H1 (cell line): Measurements from ENCODE around the gene GOLGA8A. TPM values are rescaled to one million over a fixed set of nuclear protein-coding genes. Genes with fewer than 3 reads are reported as not detected.

Source experiments
- CTCF ChIA-PET: fragments of 300-600 bp; sonication (Branson Sonifier 250); formaldehyde crosslinking; loops from one replicate; lab custom pipeline; 2021; ENCODE audit not compliant: partially characterized antibody; lab: Charles Lee
- POLR2A ChIA-PET: fragments of 300-600 bp; sonication (Branson Sonifier 250); formaldehyde crosslinking; loops from one replicate; lab custom pipeline; 2021; ENCODE audit warnings: inconsistent platforms; ENCODE audit not compliant: partially characterized antibody; lab: Charles Lee
- DNase-seq, 2 experiments: peaks; one replicate each; pipeline versions ENCODE4 v3.0.0 to v3.0.0-alpha.2; 2010 to 2022; ENCODE audit warnings: low spot score in 2 of 2, low read depth in 1 of 2, mixed read lengths in 1 of 2
- FAIRE-seq: peaks from 2 replicates; lab custom pipeline; 2011; peaks lifted over from hg19 to GRCh38; lab: Jason Lieb, UNC
- H2AFZ ChIP-seq: 2 replicates; pipeline ENCODE4 v1.8.1; 2012; ENCODE audit warnings: low read length, inconsistent platforms
- H2AK5ac ChIP-seq: 2 replicates; pipeline ENCODE4 v1.6.1; 2013; ENCODE audit warnings: low read depth, low read length
- H2BK120ac ChIP-seq: replicated peaks from 2 replicates; pipeline ENCODE3; 2013; ENCODE audit warnings: low read depth, low read length, inconsistent platforms
- H2BK12ac ChIP-seq: 2 replicates; pipeline ENCODE4 v1.6.1; 2013; ENCODE audit warnings: low read depth, low read length
- H2BK15ac ChIP-seq: 2 replicates; pipeline ENCODE4 v1.6.1; 2013; ENCODE audit warnings: low read length
- H2BK20ac ChIP-seq: 2 replicates; pipeline ENCODE4 v1.6.1; 2013; ENCODE audit warnings: low read length
- H2BK5ac ChIP-seq: 2 replicates; pipeline ENCODE4 v1.6.1; 2013; ENCODE audit warnings: low read depth, low read length
- H3K14ac ChIP-seq: 2 replicates; pipeline ENCODE4 v1.6.1; 2013; ENCODE audit warnings: inconsistent platforms; ENCODE audit not compliant: insufficient read length
- H3K18ac ChIP-seq: 2 replicates; pipeline ENCODE4 v1.6.1; 2013; ENCODE audit warnings: low read length; ENCODE audit errors: extremely low read depth
- H3K23ac ChIP-seq: 2 replicates; pipeline ENCODE4 v1.6.1; 2013; ENCODE audit warnings: inconsistent platforms; ENCODE audit not compliant: insufficient read length
- H3K23me2 ChIP-seq: 2 replicates; pipeline ENCODE4 v1.6.1; 2013; ENCODE audit warnings: low read depth, low read length
- H3K27ac ChIP-seq: 2 replicates; pipeline ENCODE4 v1.6.1; 2011; ENCODE audit warnings: low read depth, low read length, inconsistent platforms
- H3K27me3 ChIP-seq, 4 experiments: replicated peaks in 1 of 4; 1 replicate in 1 of 4; 2 replicates in 3 of 4; pipeline versions ENCODE4 v1.6.1 to v1.8.1; 2011 to 2013; ENCODE audit warnings: low read length in 3 of 4, mild to moderate bottlenecking in 3 of 4, inconsistent platforms in 2 of 4, mixed read lengths in 2 of 4, moderate library complexity in 1 of 4; ENCODE audit not compliant: control insufficient read depth in 3 of 4, insufficient read depth in 3 of 4; ENCODE audit errors: extremely low read depth in 1 of 4
- H3K36me3 ChIP-seq, 4 experiments: 2 replicates each; pipeline versions ENCODE4 v1.6.1 to v1.8.1; 2011 to 2013; ENCODE audit warnings: mild to moderate bottlenecking in 4 of 4, low read length in 3 of 4, moderate library complexity in 2 of 4, control low read depth in 1 of 4, inconsistent platforms in 1 of 4; ENCODE audit not compliant: insufficient read depth in 4 of 4, control insufficient read depth in 2 of 4
- H3K4ac ChIP-seq: replicated peaks from 2 replicates; pipeline ENCODE3; 2013; ENCODE audit warnings: low read length, low read depth, mixed read lengths, inconsistent platforms; ENCODE audit not compliant: insufficient read length
- H3K4me1 ChIP-seq, 4 experiments: replicated peaks in 1 of 4; 1 replicate in 1 of 4; 2 replicates in 3 of 4; pipeline versions ENCODE4 v1.6.1 to v1.8.1; 2011 to 2013; ENCODE audit warnings: low read length in 3 of 4, inconsistent platforms in 2 of 4, mixed read lengths in 1 of 4; ENCODE audit not compliant: insufficient read depth in 4 of 4, control insufficient read depth in 3 of 4
- H3K4me2 ChIP-seq, 2 experiments: 2 replicates each; pipeline versions ENCODE4 v1.6.1 to v1.8.1; 2011 to 2013; ENCODE audit warnings: low read depth in 2 of 2, low read length in 2 of 2, control low read depth in 1 of 2, inconsistent platforms in 1 of 2, mild to moderate bottlenecking in 1 of 2; ENCODE audit not compliant: insufficient read depth in 1 of 2
- H3K4me3 ChIP-seq, 4 experiments: fragments of 200-600, 300-600 bp in 1 of 4; sonication (generic), shearing (Covaris generic), sonication (Bioruptor Twin) in 1 of 4; 2 replicates each; pipeline versions ENCODE4 v1.5.1 to v1.8.1; 2011 to 2016; ENCODE audit warnings: low read length in 4 of 4, low read depth in 3 of 4, control low read depth in 2 of 4, inconsistent platforms in 2 of 4, mild to moderate bottlenecking in 2 of 4, mixed read lengths in 1 of 4, moderate library complexity in 1 of 4; ENCODE audit not compliant: insufficient read depth in 2 of 4; ENCODE audit errors: extremely low read depth in 1 of 4
- H3K56ac ChIP-seq: replicated peaks from 2 replicates; pipeline ENCODE3; 2013; ENCODE audit warnings: low read depth, mild to moderate bottlenecking, mixed read lengths, low read length, inconsistent platforms; ENCODE audit not compliant: insufficient read length
- H3K79me1 ChIP-seq: 2 replicates; pipeline ENCODE4 v1.6.1; 2013; ENCODE audit warnings: low read depth, low read length, control low read depth
- H3K79me2 ChIP-seq, 2 experiments: 2 replicates each; pipeline versions ENCODE4 v1.6.1 to v1.8.1; 2012 to 2013; ENCODE audit warnings: low read length in 2 of 2, mild to moderate bottlenecking in 2 of 2, inconsistent platforms in 1 of 2; ENCODE audit not compliant: insufficient read depth in 2 of 2, control insufficient read depth in 1 of 2
- H3K9ac ChIP-seq, 4 experiments: replicated peaks in 1 of 4; 1 replicate in 1 of 4; 2 replicates in 3 of 4; pipeline versions ENCODE4 v1.6.1 to v1.8.1; 2011 to 2013; ENCODE audit warnings: low read depth in 3 of 4, low read length in 3 of 4, control low read depth in 2 of 4, mild to moderate bottlenecking in 2 of 4, moderate library complexity in 2 of 4, inconsistent platforms in 1 of 4; ENCODE audit errors: extremely low read depth in 1 of 4
- H3K9me3 ChIP-seq, 2 experiments: 2 replicates each; pipeline versions ENCODE4 v1.6.1 to v1.8.1; 2012 to 2013; ENCODE audit warnings: mild to moderate bottlenecking in 2 of 2, moderate library complexity in 2 of 2, control low read depth in 1 of 2, inconsistent platforms in 1 of 2, low read depth in 1 of 2, low read length in 1 of 2, mixed read lengths in 1 of 2; ENCODE audit not compliant: insufficient read depth in 2 of 2
- H4K20me1 ChIP-seq, 2 experiments: replicated peaks in 1 of 2; 2 replicates each; pipeline versions ENCODE3 to v1.8.1; 2011 to 2013; ENCODE audit warnings: inconsistent platforms in 2 of 2, low read length in 2 of 2, mild to moderate bottlenecking in 1 of 2; ENCODE audit not compliant: insufficient read depth in 2 of 2, control insufficient read depth in 1 of 2
- H4K5ac ChIP-seq: 2 replicates; pipeline ENCODE4 v1.6.1; 2013; ENCODE audit warnings: low read length, low read depth, mixed read lengths, inconsistent platforms; ENCODE audit not compliant: insufficient read length
- H4K8ac ChIP-seq: 2 replicates; pipeline ENCODE4 v1.8.0; 2013; ENCODE audit warnings: mild to moderate bottlenecking, moderate library complexity, low read length, inconsistent platforms; ENCODE audit not compliant: insufficient read depth; ENCODE audit errors: extremely low read depth
- H4K91ac ChIP-seq: replicated peaks from 2 replicates; pipeline ENCODE3; 2013; ENCODE audit warnings: low read length, mixed read lengths, inconsistent platforms; ENCODE audit not compliant: insufficient read length
- EGR1 ChIP-seq: IDR thresholded peaks from 2 replicates; pipeline ENCODE4 v1.6.1; 2011; ENCODE audit warnings: low read depth, low read length, borderline replicate concordance
- EZH2 ChIP-seq: fragments of 200-600 bp; sonication (generic); IDR thresholded peaks from 2 replicates; pipeline ENCODE4 v1.7.1; 2012; ENCODE audit warnings: low read depth, mild to moderate bottlenecking, moderate library complexity, low read length, inconsistent platforms; ENCODE audit not compliant: severe bottlenecking
- POU5F1 ChIP-seq: IDR thresholded peaks from 2 replicates; pipeline ENCODE4 v1.6.1; 2011; ENCODE audit warnings: low read depth, mild to moderate bottlenecking, low read length, moderate library complexity
- SIN3A ChIP-seq, 2 experiments: IDR thresholded peaks in 1 of 2; conservative IDR thresholded peaks in 1 of 2; 2 replicates each; pipeline ENCODE4 v1.6.1; 2011 to 2012; ENCODE audit warnings: low read length in 2 of 2, improper control_type of control experiment in 1 of 2, low read depth in 1 of 2, mild to moderate bottlenecking in 1 of 2
- WGBS, 2 experiments: shearing (Covaris generic) in 1 of 2; methylation state at CpG; one replicate each; pipeline versions ENCODE4 v1.1.6 to v1.1.7; 2013 to 2015; ENCODE audit warnings: low lambda C conversion rate in 2 of 2, mixed read lengths in 2 of 2, inconsistent platforms in 1 of 2, low coverage in 1 of 2, missing lambda C conversion rate in 1 of 2; ENCODE audit not compliant: insufficient replicate concordance in 2 of 2, insufficient coverage in 1 of 2, insufficient read length in 1 of 2; ENCODE audit errors: extremely low coverage in 1 of 2, missing lambda C conversion rate in 1 of 2; 5-methylcytosine and 5-hydroxymethylcytosine counted together
- polyA plus RNA-seq, 7 experiments: library from polyadenylated mRNA; depleted of rRNA in 3 of 7; stranded (reverse) in 5 of 7; unstranded in 2 of 7; fragments of >200 nt in 5 of 7; fragments of 200-250 nt in 2 of 7; gene quantifications; 1 replicate in 5 of 7; 2 replicates in 1 of 7; 4 replicates in 1 of 7; pipeline versions ENCODE4 v1.2.1 to v1.2.3, GENCODE V29; 2011 to 2013; ENCODE audit warnings: missing spikeins in 2 of 7, mixed read lengths in 2 of 7
- total RNA-seq: library from RNA; stranded (reverse); fragmentation: NEBNext Ultra II Directional; extraction: Animal tissue kit (Norgen Biotek cat#: 25700); gene quantifications from 2 replicates; pipeline ENCODE4 v1.2.1, GENCODE V29; 2021
- TF ChIP-seq, protein P1 (sequence below): IDR thresholded peaks from 2 replicates; pipeline ENCODE4 v1.6.1; 2012; ENCODE audit warnings: low read length, inconsistent platforms

GOLGA8A gene
- total and polyA plus RNA-seq, 2 of the 8 experiments (the other 6 are each of a cell fraction or from before 2014, with no cell fraction given), result 5.5 to 20.0 TPM

DNA sequence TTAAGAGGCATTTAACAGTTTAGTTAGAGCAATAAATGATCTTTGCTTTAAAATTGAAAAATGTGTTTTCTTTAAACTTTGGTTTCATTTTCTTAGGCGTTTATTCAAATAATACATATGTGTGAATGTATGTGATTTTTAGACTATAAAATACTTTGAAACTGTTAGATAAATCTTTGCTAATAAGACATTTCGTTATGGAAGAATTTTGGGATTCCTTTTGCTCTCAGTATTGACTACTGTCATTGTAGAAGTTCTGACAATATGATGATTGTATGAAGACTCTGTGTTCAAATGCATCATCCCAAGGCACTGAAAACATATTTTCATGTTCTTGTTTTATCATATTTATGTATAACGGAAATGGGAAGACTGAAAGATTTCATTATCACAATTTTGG, 43.8 kb upstream of the GOLGA8A start:
- no peak overlapping the region for H3K9ac ChIP-seq
- H3K4ac ChIP-seq, result no peak overlapping the region
- H3K4me1 ChIP-seq, result no peaks in the 10 kb centered on the region
- DNase-seq (no peak), FAIRE-seq (no peak)
- POLR2A ChIA-PET, result no interaction called here
- no peak overlapping the region for H3K18ac ChIP-seq
- H3K79me2 ChIP-seq, result no peaks in the 10 kb centered on the region
- H4K8ac ChIP-seq, result no peak overlapping the region
- no peaks in the 10 kb centered on the region for H3K36me3 ChIP-seq
- no peak overlapping the region for H4K91ac ChIP-seq
- H3K14ac ChIP-seq, result no peak overlapping the region
- H2AFZ ChIP-seq, result no peak overlapping the region
- no peak for TF ChIP-seq EZH2
- no peak for TF ChIP-seq EGR1
- TF ChIP-seq, protein P1, sequence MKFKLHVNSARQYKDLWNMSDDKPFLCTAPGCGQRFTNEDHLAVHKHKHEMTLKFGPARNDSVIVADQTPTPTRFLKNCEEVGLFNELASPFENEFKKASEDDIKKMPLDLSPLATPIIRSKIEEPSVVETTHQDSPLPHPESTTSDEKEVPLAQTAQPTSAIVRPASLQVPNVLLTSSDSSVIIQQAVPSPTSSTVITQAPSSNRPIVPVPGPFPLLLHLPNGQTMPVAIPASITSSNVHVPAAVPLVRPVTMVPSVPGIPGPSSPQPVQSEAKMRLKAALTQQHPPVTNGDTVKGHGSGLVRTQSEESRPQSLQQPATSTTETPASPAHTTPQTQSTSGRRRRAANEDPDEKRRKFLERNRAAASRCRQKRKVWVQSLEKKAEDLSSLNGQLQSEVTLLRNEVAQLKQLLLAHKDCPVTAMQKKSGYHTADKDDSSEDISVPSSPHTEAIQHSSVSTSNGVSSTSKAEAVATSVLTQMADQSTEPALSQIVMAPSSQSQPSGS, result no peak
- TF ChIP-seq POU5F1, result no peak
- TF ChIP-seq SIN3A (conservative IDR thresholded peaks at IDR 0.05 in 1 of 2, IDR thresholded peaks at IDR 0.05 in 1 of 2; ENCODE audit: low read depth in 1 of 2, low read length in 2 of 2), result no peak
- CTCF ChIA-PET, result no interaction called here
- H3K27me3 ChIP-seq, result no peaks in the 10 kb centered on the region
- H3K9me3 ChIP-seq, result no peaks in the 10 kb centered on the region
- H3K23ac ChIP-seq, result no peak overlapping the region
- H2BK120ac ChIP-seq, result no peak overlapping the region
- no peak overlapping the region for H3K56ac ChIP-seq
- no peak overlapping the region for H2BK12ac ChIP-seq
- H4K5ac ChIP-seq, result no peak overlapping the region
- H4K20me1 ChIP-seq, result no peaks in the 10 kb centered on the region
- no peak overlapping the region for H3K4me2 ChIP-seq
- no peaks in the 10 kb centered on the region for H3K79me1 ChIP-seq
- no peak overlapping the region for H3K4me3 ChIP-seq
- no peaks in the 10 kb centered on the region for H3K23me2 ChIP-seq
- WGBS, 2 experiments, result 61% methylated on average over 3 of the region's 3 CpGs; no CpG with 5 or more reads in 1 of the 2 experiments
- no peak overlapping the region for H2BK20ac ChIP-seq
- no peak overlapping the region for H3K27ac ChIP-seq
- H2BK5ac ChIP-seq, result no peak overlapping the region
- no peak overlapping the region for H2AK5ac ChIP-seq
- no peak overlapping the region for H2BK15ac ChIP-seq
